ENCODE results near the gene ANO10. TPM values are rescaled to one million over a fixed set of nuclear protein-coding genes. Genes with fewer than 3 reads are reported as not detected.
"Not testable (repeated sequence)": the region's sequence is repeated elsewhere in the genome, so short reads cannot be mapped to it uniquely, and the experiment has no call there.

The ANO10 gene
- total RNA-seq, 1 donor, result 54.0 TPM

GRCh38 chr3:43615133-43615532, 6.7 kb downstream of the ANO10 start:
- no peak overlapping the region for H3K4me3 ChIP-seq (ENCODE audit: low read depth, low read length)
- no peak for DNase-seq (ENCODE audit: low read depth)
- TF ChIP-seq CTCF (IDR thresholded peaks at IDR 0.05; ENCODE audit: insufficient read depth, low read depth, low read length), result no peak

GRCh38 chr3:43613976-43614375, 7.8 kb downstream of the ANO10 start:
- TF ChIP-seq CTCF (IDR thresholded peaks at IDR 0.05; ENCODE audit: insufficient read depth, low read depth, low read length), result no peak
- DNase-seq (ENCODE audit: low read depth), result no peak
- no peak overlapping the region for H3K4me3 ChIP-seq (ENCODE audit: low read depth, low read length)

GRCh38 chr3:43612419-43612818, 9.4 kb downstream of the ANO10 start:
- no peak for TF ChIP-seq CTCF (IDR thresholded peaks at IDR 0.05; ENCODE audit: insufficient read depth, low read depth, low read length)
- H3K4me3 ChIP-seq (ENCODE audit: low read depth, low read length), result no peak overlapping the region
- no peak for DNase-seq (ENCODE audit: low read depth)

- TF ChIP-seq CTCF (IDR thresholded peaks at IDR 0.05; ENCODE audit: insufficient read depth, low read depth, low read length), result no peak
- no peak overlapping the region for H3K4me3 ChIP-seq (ENCODE audit: low read depth, low read length)
- DNase-seq (ENCODE audit: low read depth), result no peak
Measured at GRCh38 chr3:43609406-43609805, 12.4 kb downstream of the ANO10 start.

- no peak overlapping the region for H3K4me3 ChIP-seq (ENCODE audit: low read depth, low read length)
- no peak for DNase-seq (ENCODE audit: low read depth)
- no peak for TF ChIP-seq CTCF (IDR thresholded peaks at IDR 0.05; ENCODE audit: insufficient read depth, low read depth, low read length)
Measured at GRCh38 chr3:43608751-43609150, 13.1 kb downstream of the ANO10 start.

GRCh38 chr3:43606284-43606683, 15.5 kb downstream of the ANO10 start:
- no peak for DNase-seq (ENCODE audit: low read depth)
- no peak overlapping the region for H3K4me3 ChIP-seq (ENCODE audit: low read depth, low read length)
- no peak for TF ChIP-seq CTCF (IDR thresholded peaks at IDR 0.05; ENCODE audit: insufficient read depth, low read depth, low read length)

GRCh38 chr3:43599959-43600358, 21.9 kb downstream of the ANO10 start:
- not testable (repeated sequence) for H3K4me3 ChIP-seq (ENCODE audit: low read depth, low read length); DNase-seq (ENCODE audit: low read depth)
